AG04449 (cell line): ENCODE results near the gene PROSER2.

ENCODE experiments used
- CTCF ChIA-PET: fragments of 350-600 bp; formaldehyde crosslinking; extraction: SDS; loops from one replicate; lab custom pipeline; 2021; ENCODE audit warnings: antibody characterized with exemption; lab: Yijun Ruan, JAX
- POLR2A ChIA-PET: fragments of 400-600, 350-600 bp; formaldehyde crosslinking; extraction: SDS; loops from one replicate; lab custom pipeline; 2020; ENCODE audit warnings: antibody characterized with exemption, inconsistent platforms; lab: Yijun Ruan, JAX
- DNase-seq: peaks from one replicate; pipeline ENCODE4 v3.0.0-alpha.2; 2010; ENCODE audit warnings: low read depth, low spot score
- H3K4me3 ChIP-seq: 2 replicates; pipeline ENCODE4 v1.5.1; 2011; ENCODE audit warnings: low read depth, mild to moderate bottlenecking, control low read depth, low read length
- CTCF ChIP-seq: IDR thresholded peaks from one replicate; pipeline ENCODE4 v1.5.1; 2011; ENCODE audit warnings: mild to moderate bottlenecking, moderate library complexity, low read length, control low read depth, inconsistent platforms; ENCODE audit not compliant: insufficient read depth; ENCODE audit errors: missing control alignments

PROSER2 gene

GRCh38 chr10:11910102-11910501 is 86.9 kb downstream of the PROSER2 start:
- DNase-seq, result no peak
- ChIA-PET CTCF (interaction anchor here (1.5 kb wide), 1 partner anchor 20 kb away, joined by 5 read pairs; no protein-coding TSS in a partner anchor), POLR2A (no interaction called here)
- no peak overlapping the region for H3K4me3 ChIP-seq
- no peak for TF ChIP-seq CTCF

- TF ChIP-seq CTCF, result no peak
- H3K4me3 ChIP-seq, result no peak overlapping the region
- POLR2A ChIA-PET, result interaction anchor here (0.6 kb wide), 1 partner anchor 15 kb away, joined by 3 read pairs; no protein-coding TSS in a partner anchor
- DNase-seq, result no peak
- CTCF ChIA-PET, result interaction anchor here (0.6 to 1.3 kb wide), 2 partner anchors 11 to 155 kb away, joined by 3 read pairs; no protein-coding TSS in a partner anchor
Observed at GRCh38 chr10:11913079-11913641, 90.0 kb downstream of the PROSER2 start.

GRCh38 chr10:11918384-11918783 is 95.2 kb downstream of the PROSER2 start:
- no peak for DNase-seq
- no peak overlapping the region for H3K4me3 ChIP-seq
- POLR2A ChIA-PET, result no interaction called here
- CTCF ChIA-PET, result no interaction called here
- TF ChIP-seq CTCF, result no peak

GRCh38 chr10:11919271-11919670 is 96.1 kb downstream of the PROSER2 start:
- ChIA-PET POLR2A (no interaction called here), CTCF (no interaction called here)
- DNase-seq, result no peak
- H3K4me3 ChIP-seq, result no peak overlapping the region
- TF ChIP-seq CTCF, result no peak
